Measurements from ENCODE around the gene ADCY4.
A peak's percentile ranks its signal among the peaks of the same experiment; 100 is the strongest.
"Not testable (repeated sequence)": the region's sequence is repeated elsewhere in the genome, so short reads cannot be mapped to it uniquely, and the experiment has no call there.

The ADCY4 gene

DNA sequence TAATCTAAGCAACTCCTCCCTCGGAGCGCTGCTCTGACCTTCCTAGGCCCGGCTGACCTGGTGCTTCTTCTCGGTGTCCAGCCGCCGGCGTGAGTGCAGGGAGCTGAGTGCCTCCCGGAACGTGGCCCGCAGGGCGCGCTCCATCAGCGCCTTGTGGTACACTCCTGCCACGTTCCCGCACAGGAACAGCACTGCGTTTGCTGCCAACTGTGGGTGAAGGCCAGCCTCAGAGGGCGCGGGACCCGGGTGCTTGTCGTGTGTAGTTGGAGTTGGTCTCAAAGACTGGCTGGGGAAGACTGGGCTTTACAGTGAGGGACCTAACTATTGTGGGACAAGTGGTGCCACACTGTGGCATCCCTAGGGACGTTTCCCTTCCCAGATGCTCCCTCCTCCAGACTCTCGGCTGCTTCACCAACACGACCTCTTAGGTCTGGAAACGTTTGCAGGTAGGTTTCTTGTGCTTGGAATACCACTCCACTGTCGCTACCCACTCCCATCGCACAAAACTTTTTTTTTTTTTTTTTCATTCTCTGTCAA is 3.1 kb downstream of the ADCY4 start:
- TF ChIP-seq, protein P1, sequence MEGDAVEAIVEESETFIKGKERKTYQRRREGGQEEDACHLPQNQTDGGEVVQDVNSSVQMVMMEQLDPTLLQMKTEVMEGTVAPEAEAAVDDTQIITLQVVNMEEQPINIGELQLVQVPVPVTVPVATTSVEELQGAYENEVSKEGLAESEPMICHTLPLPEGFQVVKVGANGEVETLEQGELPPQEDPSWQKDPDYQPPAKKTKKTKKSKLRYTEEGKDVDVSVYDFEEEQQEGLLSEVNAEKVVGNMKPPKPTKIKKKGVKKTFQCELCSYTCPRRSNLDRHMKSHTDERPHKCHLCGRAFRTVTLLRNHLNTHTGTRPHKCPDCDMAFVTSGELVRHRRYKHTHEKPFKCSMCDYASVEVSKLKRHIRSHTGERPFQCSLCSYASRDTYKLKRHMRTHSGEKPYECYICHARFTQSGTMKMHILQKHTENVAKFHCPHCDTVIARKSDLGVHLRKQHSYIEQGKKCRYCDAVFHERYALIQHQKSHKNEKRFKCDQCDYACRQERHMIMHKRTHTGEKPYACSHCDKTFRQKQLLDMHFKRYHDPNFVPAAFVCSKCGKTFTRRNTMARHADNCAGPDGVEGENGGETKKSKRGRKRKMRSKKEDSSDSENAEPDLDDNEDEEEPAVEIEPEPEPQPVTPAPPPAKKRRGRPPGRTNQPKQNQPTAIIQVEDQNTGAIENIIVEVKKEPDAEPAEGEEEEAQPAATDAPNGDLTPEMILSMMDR (conservative IDR thresholded peaks at IDR 0.05; ENCODE audit: control insufficient read depth, insufficient read depth, low read depth, low read length) = no peak
- no peak for DNase-seq (ENCODE audit: low read depth)
- no peak overlapping the region for H3K4me3 ChIP-seq (ENCODE audit: control insufficient read depth, low read depth, low read length)

DNA sequence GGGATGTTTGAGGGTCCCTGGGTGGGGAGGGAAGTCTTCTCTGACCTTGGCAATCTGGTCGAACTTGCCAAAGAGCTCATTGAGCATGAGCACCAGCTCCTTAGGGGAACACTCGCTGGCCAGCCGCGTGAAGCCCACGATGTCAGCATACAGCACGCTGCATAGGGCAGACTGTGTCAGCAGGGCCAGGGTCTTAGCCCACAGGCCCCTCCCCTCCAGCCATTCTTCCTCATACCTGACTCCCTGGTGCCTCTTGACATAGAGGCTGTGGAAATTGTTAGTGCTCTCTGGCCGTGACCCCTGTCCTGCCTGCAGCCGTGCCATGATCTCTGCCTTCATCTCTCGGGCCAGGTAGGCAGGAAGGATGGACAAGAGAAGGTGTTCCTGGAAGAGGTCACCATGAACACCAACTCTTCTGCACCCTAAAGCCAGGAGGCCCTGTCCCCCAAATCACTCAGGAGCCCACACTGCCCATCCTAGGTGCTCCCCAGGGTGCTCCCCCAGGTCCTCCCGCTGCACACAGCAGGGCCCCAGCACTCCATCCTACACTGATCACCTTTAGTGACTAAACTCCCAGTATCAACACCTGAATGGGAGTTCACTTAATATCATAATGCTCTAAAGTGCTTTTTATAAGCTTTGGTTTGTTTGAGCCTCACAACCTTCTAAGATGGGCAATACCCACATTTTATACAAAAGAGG is 3.7 kb downstream of the ADCY4 start:
- no peak for DNase-seq (ENCODE audit: low read depth)
- TF ChIP-seq, protein P1 (conservative IDR thresholded peaks at IDR 0.05; ENCODE audit: control insufficient read depth, insufficient read depth, low read depth, low read length) = no peak
- no peak overlapping the region for H3K4me3 ChIP-seq (ENCODE audit: control insufficient read depth, low read depth, low read length)

DNA sequence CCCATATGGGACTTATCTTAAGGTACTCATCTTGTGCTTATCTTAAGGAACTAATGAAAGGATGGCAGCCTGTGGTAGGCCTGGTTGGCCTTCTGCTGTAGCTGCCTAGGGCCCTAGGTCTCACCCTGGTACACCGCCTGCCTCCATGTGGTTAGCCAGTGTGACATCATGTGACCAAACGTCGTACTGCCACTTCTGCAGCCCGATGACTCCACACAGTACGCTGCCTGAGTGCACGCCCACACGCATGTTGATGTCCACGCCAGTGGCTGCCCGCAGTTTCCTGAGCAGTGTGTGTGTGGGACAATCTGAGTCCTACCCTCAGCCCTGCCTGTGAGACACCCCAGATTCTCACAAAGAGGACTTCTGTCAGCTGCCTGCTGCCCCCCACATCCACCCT is 5.1 kb downstream of the ADCY4 start:
- TF ChIP-seq, protein P1 (conservative IDR thresholded peaks at IDR 0.05; ENCODE audit: control insufficient read depth, insufficient read depth, low read depth, low read length) = no peak
- no peak for DNase-seq (ENCODE audit: low read depth)
- no peak overlapping the region for H3K4me3 ChIP-seq (ENCODE audit: control insufficient read depth, low read depth, low read length)

DNA sequence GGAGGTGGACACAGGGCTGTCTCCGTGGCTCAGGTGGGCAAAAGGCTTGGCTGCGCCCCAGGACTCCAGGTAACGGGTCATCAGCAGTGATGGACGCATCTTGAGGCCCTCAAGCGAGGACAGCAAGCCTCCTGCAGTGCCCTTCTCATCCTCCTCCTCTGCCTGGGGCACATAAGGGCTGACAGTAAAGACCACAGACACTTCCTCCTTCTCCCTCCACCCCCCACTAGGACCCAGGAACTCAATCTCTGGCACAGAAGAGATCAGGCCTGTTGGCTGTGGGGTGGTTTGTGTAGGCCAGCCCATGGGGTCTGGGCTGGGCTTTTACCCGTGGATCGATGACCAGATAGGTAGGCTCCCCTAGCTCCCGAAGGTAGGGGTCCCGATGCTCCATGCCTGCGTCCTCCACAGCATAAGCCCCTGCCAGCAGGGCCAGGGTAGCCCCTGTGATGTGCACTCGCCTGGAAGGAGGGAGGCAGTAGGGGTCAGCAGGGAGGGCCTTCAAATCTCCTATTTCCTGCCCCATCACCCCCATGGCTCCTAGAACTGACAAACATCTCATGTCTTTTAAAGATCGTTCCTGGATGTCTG is 5.7 kb downstream of the ADCY4 start:
- TF ChIP-seq, protein P1 (conservative IDR thresholded peaks at IDR 0.05; ENCODE audit: control insufficient read depth, insufficient read depth, low read depth, low read length) = no peak
- DNase-seq (ENCODE audit: low read depth) = no peak
- H3K4me3 ChIP-seq (ENCODE audit: control insufficient read depth, low read depth, low read length) = no peak overlapping the region

DNA sequence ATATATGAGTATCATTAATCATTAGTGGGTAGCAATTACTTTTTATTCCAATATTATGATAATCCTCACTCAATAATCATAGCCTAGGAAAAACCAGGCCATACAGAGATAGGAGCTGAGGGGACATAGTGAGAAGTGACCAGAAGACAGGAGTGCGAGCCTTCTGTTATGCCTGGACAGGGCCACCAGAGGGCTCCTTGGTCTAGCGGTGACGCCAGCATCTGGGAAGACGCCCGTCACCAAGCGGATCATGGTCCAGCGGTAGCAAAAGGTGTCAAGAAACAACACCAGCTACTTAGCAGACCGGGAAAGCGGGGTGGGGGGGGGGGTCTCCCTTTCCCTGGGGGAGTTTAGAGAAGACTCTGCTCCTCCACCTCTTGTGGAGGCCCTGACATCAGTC is 7.0 kb downstream of the ADCY4 start:
- TF ChIP-seq, protein P1 (conservative IDR thresholded peaks at IDR 0.05; ENCODE audit: control insufficient read depth, insufficient read depth, low read depth, low read length) = peak; percentile 23
- not testable (repeated sequence) for H3K4me3 ChIP-seq (ENCODE audit: control insufficient read depth, low read depth, low read length)
- peak; percentile 34 for DNase-seq (ENCODE audit: low read depth)

DNA sequence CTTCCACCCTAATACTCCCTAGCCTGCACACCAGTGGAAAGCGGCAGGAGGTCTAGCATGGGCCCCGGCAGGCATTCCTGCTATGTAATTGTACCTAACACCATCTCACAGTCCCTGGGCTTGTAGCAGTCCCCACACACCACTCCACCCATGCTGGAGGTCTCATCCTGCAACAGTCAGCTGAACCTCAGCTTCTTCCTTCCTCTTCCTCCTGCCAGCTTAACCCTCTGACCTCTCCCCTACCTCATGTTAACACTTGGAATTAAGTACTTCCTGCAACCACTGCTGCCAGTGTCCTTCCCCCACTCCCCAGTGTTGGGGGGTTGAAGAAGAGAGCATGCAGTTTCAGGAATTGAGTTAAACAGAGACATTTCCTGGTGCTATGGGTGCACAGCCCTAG is 7.6 kb downstream of the ADCY4 start:
- H3K4me3 ChIP-seq (ENCODE audit: control insufficient read depth, low read depth, low read length) = no peak overlapping the region
- no peak for DNase-seq (ENCODE audit: low read depth)
- TF ChIP-seq, protein P1 (conservative IDR thresholded peaks at IDR 0.05; ENCODE audit: control insufficient read depth, insufficient read depth, low read depth, low read length) = no peak

All from fibroblast of mammary gland (primary cell).